Astrocyte (in vitro differentiated cells and primary cell): Measurements from ENCODE around the gene YJU2.

Experiments
- EZH2 ChIP-seq: IDR thresholded peaks from 2 replicates; pipeline ENCODE4 v1.6.1; 2012; ENCODE audit warnings: mild to moderate bottlenecking, low read length, inconsistent platforms; ENCODE audit not compliant: insufficient read depth
- TF ChIP-seq, protein P1 (sequence below): IDR thresholded peaks from 2 replicates; pipeline ENCODE4 v1.5.1; 2011; ENCODE audit warnings: low read depth, mild to moderate bottlenecking, inconsistent platforms, low read length, moderate library complexity; ENCODE audit not compliant: insufficient read depth

DNA sequence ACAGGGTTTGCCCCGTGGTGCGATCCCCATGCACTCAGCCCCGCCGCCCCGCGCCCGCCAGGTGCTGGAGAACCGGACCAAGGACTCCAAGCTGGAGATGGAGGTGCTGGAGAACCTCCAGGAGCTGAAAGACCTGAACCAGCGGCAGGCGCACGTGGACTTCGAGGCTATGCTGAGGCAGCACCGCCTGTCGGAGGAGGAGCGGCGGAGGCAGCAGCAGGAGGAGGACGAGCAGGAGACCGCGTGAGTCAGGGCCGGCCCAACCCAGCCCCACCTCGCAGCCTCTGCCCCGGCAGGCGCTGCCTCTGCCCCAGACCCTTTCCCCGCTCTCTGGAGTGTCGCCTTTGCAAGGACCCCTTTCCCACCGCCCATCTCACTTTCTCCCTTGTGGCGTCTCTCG, 11.3 kb downstream of the YJU2 start:
- TF ChIP-seq, protein P1, sequence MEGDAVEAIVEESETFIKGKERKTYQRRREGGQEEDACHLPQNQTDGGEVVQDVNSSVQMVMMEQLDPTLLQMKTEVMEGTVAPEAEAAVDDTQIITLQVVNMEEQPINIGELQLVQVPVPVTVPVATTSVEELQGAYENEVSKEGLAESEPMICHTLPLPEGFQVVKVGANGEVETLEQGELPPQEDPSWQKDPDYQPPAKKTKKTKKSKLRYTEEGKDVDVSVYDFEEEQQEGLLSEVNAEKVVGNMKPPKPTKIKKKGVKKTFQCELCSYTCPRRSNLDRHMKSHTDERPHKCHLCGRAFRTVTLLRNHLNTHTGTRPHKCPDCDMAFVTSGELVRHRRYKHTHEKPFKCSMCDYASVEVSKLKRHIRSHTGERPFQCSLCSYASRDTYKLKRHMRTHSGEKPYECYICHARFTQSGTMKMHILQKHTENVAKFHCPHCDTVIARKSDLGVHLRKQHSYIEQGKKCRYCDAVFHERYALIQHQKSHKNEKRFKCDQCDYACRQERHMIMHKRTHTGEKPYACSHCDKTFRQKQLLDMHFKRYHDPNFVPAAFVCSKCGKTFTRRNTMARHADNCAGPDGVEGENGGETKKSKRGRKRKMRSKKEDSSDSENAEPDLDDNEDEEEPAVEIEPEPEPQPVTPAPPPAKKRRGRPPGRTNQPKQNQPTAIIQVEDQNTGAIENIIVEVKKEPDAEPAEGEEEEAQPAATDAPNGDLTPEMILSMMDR, result no peak
- TF ChIP-seq EZH2, result no peak
